H54 (cell line): Measurements from ENCODE around the gene PLEKHG5.

Experiments
- DNase-seq: peaks from one replicate; pipeline ENCODE4 v3.0.0; 2011; ENCODE audit warnings: low spot score, mixed read lengths; ENCODE audit not compliant: insufficient read length
- FAIRE-seq: peaks from 3 replicates; lab custom pipeline; 2011; peaks lifted over from hg19 to GRCh38; lab: Jason Lieb, UNC
- POLR2A ChIP-seq: IDR thresholded peaks from 2 replicates; pipeline ENCODE4 v1.6.1; 2011; ENCODE audit warnings: low read depth, mild to moderate bottlenecking, low read length

Gene PLEKHG5

GRCh38 chr1:6515771-6516170, 24.3 kb upstream of the PLEKHG5 start:
- DNase-seq (no peak), FAIRE-seq (no peak)
- no peak for TF ChIP-seq POLR2A

GRCh38 chr1:6513320-6513801, 21.9 kb upstream of the PLEKHG5 start:
- no peak for FAIRE-seq

GRCh38 chr1:6512908-6513280, 21.4 kb upstream of the PLEKHG5 start:
- no peak for DNase-seq
- TF ChIP-seq POLR2A, result no peak
- FAIRE-seq, result no peak

More at GRCh38 chr1:6513320-6513801, 21.9 kb upstream of the PLEKHG5 start:
- TF ChIP-seq POLR2A, result no peak
- DNase-seq, result no peak

GRCh38 chr1:6512245-6512907, 20.9 kb upstream of the PLEKHG5 start:
- no peak for TF ChIP-seq POLR2A
- FAIRE-seq (no peak), DNase-seq (no peak)

GRCh38 chr1:6511561-6512244, 20.2 kb upstream of the PLEKHG5 start:
- no peak for DNase-seq
- no peak for TF ChIP-seq POLR2A
- no peak for FAIRE-seq

DNA sequence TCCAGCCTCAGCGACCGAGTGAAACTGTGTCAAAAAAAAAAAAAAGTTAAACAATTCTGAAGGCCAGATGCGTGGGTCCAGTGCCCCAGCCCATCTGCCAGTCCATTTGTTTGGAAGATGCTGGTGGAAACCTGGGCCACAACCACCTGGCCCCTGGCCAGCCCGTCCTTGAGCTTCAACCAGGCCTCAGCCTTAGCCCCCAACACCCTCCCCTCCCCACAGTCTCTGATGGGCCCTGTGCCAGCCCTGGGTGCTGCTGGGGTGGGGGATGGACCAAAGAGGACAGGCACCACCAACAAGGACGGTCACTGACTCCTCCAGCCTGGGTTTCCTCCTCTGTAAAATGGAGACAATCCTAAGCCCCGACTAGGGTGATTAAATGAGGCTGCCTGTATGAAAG, 19.6 kb upstream of the PLEKHG5 start:
- FAIRE-seq (no peak), DNase-seq (no peak)
- TF ChIP-seq POLR2A, result no peak

- no peak for TF ChIP-seq POLR2A
- FAIRE-seq, result no peak
- DNase-seq, result no peak
Measured at GRCh38 chr1:6510493-6510892, 19.0 kb upstream of the PLEKHG5 start.

- FAIRE-seq (no peak), DNase-seq (no peak)
- no peak for TF ChIP-seq POLR2A
Measured at GRCh38 chr1:6509919-6510291, 18.4 kb upstream of the PLEKHG5 start.

DNA sequence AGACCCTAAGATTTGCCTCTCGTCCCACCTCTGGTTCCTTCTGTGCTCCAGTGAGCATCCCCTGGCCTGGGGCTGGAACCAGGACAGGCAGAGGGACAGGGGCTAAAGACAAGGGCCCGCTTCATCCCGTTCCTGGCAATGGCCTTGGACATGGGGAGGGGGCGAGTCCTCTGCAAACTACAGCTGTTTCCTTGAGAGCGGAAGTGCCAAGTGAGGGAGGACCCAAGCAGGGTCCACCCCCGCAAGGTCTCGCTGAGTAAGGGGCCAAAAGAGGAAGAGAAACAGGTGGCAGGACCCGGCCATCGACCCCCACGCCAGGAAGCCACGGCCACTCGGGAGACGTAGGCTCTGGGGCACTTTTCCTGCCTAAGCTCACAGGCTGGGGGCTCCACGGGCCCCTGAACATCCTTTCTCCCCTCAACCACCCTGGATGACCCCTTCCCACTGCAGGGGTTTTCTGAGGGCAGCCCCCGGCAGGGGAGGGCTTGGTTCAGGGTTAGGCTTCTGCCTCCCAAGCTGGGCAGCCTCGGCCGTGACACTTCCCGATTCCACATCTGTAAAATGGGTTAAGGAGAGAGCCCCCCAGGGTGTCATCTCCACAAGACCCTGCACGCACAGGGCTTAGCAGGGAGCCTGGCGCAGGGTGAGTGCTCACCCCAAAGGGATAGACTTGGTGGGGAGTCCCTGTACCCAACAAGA, 17.9 kb upstream of the PLEKHG5 start:
- no peak for TF ChIP-seq POLR2A
- DNase-seq (no peak), FAIRE-seq (no peak)

GRCh38 chr1:6508816-6509189, 17.3 kb upstream of the PLEKHG5 start:
- TF ChIP-seq POLR2A, result no peak
- no peak for FAIRE-seq
- DNase-seq, result no peak

DNA sequence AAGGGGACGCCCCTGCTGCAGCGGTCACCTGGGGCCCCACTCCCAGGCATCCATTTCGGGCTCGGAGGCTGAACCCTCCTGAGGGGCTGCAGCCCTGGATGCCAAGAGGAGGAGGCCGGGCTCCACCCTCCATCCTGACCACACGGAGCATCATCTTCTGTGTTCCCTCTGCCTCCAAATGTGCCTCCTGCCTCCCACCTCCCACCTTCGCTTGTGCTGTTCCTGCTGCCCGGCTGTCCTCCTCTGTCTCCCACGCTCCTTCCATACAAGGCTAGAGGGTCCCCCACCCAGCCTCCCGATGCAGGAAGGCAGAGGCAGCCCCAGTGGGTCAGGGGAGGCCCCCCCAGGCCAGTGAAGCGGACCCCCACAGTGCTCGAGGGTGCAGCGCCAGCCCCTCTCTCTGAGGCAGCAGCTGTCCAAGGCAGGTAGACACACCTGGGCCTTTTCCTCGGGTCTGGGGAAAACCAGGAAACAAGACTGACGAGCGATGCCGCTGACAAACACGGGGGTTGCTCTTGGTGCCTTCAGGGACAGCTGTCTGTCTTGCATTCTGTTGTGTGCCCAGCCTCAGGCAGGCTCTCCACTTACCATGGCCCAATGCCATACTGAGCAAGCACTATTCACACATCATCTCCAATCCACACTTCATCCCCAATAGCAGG, 16.8 kb upstream of the PLEKHG5 start:
- DNase-seq, result no peak
- FAIRE-seq, result no peak
- no peak for TF ChIP-seq POLR2A

DNA sequence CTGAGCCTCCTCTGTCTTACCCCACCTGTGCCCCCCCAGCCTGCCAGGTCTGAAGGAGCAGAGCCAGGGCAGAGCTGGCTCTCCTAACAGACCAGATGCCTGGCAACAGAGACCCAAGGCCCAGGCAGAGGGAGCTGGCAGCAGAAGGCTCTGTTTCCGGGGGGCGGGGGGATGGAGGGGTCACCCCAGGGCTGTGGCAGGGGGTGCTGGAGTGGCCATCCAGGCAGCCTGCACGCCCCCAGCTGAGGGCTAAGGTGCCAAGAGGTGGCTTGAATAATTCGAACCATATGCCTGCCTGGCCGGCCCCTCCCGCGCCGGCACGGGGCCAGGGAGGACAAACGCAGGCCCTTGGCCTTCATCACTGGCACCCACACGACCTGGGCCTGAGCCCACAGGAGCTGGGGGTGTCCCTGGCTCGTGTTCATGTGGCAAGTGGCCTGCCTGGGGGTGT, 16.0 kb upstream of the PLEKHG5 start:
- FAIRE-seq, result no peak
- no peak for TF ChIP-seq POLR2A
- no peak for DNase-seq

DNA sequence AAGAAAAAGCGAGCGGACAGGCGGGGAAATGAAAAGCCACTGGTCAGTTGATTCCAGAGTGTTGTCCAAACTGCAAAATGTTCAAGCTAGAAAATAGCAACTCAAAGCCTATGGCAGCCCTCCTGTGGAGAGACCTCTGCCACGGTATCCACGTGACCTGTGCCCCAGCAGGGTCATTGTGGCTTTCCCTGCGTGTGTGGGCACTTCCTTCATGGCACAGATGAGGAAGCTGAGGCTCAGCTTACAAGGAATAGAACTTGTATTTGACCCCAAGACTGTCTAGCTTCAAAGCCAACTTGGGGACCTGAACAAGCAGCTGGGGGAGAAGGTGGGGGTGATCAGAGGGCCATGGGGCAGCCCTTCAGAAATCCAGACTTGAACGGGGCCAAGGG, 15.6 kb upstream of the PLEKHG5 start:
- DNase-seq (no peak), FAIRE-seq (no peak)
- no peak for TF ChIP-seq POLR2A
